HG03175 (cell line): ENCODE results near the gene FNIP1.
"Not testable (repeated sequence)": the region's sequence is repeated elsewhere in the genome, so short reads cannot be mapped to it uniquely, and the experiment has no call there.

Experiments used
- ATAC-seq: cut with Tn5 transposase; IDR thresholded peaks from one replicate; pipeline ENCODE4 v1.9.1; 2021; ENCODE audit warnings: mild to moderate bottlenecking, moderate library complexity; ENCODE audit not compliant: unreplicated experiment

FNIP1 gene

DNA sequence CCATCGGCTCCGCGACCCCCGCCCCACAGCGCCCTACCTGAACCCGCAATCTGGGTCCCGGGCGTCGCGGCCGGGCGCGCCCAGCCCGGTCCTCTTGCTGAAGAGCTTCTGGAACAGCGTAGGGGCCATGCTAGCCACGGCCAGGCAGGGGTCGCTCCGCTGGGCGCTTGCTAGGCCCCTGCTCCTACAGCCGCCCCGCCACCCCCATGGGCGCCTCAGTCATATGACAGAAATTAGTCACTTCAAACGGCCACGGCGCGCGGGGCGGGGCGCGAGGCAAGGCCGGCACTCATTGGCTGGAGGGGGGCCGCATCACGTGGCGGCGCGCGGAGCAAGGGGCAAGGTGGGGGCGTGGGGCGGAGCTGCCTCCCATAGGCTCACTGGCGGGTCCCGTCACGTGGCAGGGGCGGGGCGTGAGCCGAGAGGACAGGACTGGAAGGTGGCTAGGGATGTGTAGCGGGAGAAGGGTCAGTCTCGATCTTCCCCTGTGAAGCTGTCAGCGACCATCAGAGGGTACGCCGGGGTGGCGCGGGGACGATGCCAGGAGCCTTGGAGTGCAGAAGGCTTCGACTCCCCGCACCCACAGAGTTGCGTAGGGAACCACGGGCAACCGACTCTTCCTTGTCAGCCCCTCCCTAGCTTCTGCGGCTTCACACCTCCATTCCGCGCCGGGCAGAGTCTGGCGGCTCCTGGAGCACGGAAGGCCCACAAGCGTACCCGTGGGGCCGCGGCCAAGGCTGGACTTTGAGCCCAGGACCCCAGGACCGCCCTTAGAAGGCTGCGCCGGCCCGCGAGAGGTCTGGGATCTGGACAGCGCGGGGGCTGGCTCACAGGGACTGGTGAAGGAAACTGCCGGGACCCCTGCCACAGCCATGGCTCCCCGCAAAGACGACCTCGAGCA, at the start of gene FNIP1:
Gene FNIP1, minus strand, starts transcription at position 225 of the 901 bp plus-strand sequence. Its CDS starts 96 bp downstream, at position 129.
- peak; percentile 93 for ATAC-seq

DNA sequence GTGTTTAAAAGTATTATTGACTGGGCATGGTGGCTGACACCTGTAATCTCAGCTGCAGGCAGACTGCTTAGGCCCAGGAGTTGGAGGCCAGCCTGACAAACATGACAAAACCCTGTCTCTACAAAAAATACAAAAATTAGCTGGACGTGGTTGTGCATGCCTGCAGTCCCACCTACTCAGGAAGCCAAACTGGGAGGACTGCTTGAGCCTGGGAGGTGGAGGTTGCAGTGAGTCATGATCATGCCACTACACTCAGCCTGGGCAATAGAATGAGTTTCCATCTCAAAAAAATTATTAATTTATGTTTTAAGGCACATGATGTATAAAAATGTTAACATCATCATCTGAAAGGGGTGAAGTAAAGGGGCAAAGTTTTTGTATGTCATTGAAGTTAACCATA, 49.7 kb upstream of the FNIP1 start:
- no peak for ATAC-seq

DNA sequence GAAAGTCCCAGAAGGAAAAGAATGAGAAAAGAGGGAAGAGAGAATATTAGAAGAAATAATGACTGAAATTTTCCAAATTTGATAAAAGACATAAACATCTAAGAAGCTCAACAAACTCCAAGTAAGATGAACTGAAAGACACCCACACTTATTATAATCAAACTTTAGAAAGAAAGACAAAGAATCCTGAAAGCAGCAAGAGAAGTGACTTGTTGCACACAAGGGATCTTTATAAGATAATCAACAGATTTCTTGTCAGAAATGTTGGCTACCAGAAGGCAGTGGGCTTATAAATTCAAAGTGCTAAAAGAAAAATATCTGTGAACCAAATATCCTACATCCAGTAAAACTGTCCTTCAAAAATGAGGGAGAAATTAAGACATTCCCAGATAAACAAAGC, 49.0 kb upstream of the FNIP1 start:
- no peak for ATAC-seq

DNA sequence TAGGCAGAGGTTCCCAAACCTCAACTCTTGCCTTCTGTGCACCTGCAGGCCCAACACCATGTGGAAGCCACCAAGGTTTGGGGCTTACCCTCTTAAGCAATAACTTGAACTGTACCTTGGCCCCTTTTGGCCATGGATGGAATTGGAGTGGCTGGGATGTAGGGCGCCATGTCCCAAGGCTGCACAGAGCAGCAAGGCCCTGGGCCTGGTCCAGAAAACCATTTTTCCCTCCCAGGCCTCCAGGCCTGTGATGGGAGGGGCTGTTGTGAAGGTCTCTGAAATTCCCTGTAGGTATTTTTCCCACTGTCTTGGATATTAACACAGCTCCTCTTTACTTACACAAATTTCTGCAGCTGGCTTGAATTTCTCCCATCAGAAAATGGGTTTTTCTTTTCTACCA, 46.2 kb upstream of the FNIP1 start:
- not testable (repeated sequence) for ATAC-seq

DNA sequence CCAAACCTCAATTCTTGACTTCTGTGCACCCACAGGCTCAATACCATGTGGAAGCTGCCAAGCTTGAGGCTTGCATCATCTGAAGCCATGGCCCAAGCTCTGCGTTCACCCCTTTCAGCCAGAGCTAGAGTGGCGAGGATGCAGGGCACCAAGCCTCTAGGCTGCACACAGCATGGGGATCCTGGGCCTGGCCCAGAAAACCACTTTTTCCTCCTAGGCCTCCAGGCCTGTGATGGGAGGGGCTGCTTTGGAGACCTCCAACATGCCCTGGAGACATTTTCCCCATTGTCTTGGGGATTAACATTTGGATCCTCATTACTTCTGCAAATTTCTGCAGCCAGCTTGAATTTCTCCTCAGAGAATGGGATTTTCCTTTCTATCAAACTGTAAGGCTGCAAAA, 35.9 kb upstream of the FNIP1 start:
- ATAC-seq = not testable (repeated sequence)

DNA sequence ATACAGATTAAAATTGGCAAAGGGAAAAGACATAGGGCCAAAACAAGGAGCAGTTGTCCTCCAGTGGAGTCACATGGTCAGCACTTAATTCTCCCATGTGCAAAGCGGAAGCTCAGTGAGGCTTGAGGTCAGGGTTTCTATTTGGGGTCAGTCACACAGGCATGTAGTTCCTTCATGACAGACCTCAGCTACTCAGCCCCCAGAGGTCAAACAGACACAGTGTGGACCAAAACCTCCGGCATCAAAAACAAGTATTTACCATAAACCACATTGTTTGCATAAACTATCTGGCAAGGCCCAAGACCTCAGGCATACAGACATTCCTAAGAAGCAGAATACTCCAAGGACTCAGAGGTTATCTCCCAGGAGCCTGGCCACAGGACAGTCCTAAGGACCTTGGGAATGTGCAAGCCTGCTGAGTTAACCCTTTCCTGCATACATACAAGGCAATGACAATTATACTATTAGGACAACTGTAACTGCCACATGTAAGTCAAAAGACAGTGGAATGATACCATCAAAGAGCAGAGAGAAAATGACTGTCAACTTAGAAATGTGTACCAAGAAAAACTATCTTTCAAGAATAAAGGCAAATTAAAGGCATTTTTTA, 28.7 kb upstream of the FNIP1 start:
- peak; percentile 92 for ATAC-seq

DNA sequence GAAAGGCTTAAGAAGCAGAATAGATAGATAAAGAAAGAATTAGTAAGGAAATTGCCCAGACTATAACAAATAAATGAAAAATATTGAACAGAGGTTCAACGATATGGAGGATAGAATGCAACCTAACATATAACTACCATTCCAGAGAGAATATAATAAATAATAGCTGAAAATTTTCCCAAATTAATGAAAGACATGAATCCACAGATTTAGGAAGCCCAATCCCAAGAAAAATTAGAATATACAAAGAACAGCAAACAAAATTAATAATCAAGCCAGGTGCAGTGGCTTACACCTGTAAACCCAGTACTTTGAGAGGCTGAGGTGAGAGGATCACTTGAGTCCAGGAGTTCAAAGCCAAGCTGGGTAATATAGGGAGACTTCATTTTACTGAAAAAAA, 27.8 kb upstream of the FNIP1 start:
- no peak for ATAC-seq

DNA sequence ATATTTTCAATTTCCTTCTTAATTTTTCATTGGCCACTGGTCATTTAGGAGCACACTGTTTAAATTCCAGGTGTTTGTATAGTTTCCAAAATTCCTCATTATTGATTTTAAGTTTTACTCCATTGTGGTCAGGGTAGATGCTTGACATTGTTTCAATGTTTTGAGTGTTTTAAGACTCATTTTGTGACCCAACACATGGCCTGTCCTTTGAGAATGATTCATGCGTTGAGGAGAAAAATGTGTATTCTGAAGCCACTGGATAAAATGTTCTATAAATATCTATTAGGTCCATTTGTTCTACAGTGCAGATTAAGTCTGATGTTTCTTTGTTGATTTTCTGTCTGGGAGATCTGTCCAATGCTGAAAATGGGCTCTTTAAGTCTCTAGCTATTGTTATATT, 24.4 kb upstream of the FNIP1 start:
- no peak for ATAC-seq

DNA sequence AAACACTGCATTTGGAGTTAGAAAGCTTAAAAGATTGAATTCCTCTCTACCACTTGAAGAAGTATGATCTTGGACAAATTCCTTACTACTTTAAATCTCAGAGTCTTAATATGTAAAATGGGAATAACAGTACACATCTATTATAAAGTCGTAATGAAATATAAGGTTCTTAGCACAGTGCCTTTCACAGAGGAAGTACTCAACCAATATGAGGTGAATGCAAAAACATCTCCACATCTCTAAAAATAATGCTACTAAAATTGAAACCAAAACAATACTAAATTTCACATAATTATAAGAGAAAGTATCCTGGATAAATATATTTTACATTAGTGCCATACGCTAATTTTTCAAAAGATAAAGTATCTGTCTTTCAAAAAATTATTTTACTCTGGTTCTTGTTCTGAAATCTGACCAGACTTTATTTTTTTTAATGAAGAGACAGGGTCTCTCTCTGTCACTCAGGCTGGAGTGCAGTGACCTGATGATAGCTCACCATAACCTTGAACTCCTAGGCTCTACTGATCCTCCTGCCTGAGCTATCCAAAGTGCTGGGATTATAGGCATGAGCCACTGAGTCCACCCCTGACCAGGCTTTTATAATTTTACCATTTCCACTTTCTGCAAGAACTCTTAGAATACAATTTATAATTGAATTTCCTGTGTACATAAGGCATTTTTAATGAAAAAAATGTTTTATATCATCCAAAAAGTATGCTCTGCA, 21.3 kb upstream of the FNIP1 start:
- ATAC-seq = no peak

DNA sequence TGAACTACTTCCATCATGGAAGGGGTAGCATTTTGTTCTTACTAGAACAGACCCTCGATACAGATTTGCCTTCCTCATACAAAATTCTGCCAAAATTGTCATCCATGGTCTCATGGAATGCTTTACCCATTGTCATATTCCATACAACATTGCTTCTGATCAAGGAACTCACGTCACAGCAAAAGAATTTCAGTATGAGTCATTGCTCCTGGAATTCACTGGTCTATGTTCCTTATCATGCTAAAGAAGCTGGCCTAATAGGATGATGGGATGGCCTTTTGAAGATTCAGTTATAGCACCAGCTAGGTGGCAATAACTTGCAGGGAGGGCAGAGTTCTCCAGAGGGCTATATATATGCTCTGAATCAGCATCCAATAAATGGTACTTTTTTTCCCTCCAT, 18.2 kb upstream of the FNIP1 start:
- ATAC-seq = no peak

DNA sequence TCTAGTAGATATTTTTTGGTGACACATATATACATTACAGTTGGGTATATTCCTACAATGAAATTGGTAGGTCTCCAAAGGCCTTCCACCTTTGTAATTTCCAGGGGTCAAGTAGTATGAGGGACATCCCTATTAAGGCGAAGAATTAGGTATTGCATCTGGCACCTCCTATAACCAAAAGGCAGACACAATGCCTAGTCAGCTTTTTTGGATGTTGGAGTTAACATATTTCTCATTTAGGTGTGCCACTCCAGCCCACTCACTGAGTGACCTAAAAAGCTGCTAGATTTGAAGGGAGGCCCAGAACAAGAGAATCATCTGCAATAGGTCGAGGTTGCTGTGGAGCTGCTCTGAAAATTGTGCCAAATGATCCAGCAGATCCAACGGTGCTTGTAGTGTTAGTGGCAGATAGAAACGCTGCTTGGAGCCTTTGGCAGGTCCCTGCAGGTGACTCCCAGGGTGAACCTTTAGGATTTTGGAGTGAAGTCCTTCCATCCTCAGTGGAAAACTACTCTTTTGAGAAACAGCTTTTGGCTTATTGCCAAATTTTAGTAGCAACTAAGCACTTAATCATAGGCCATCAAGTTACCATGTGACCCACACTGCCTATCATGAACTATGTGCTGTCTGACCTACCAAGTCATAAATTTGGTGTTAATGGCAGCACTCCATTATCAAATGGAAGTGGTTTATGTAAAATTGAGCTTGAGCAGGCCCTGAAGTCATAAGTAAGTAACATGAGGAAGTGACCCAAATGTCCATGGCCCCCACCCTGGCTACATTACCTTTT, 15.7 kb upstream of the FNIP1 start:
- ATAC-seq = no peak

DNA sequence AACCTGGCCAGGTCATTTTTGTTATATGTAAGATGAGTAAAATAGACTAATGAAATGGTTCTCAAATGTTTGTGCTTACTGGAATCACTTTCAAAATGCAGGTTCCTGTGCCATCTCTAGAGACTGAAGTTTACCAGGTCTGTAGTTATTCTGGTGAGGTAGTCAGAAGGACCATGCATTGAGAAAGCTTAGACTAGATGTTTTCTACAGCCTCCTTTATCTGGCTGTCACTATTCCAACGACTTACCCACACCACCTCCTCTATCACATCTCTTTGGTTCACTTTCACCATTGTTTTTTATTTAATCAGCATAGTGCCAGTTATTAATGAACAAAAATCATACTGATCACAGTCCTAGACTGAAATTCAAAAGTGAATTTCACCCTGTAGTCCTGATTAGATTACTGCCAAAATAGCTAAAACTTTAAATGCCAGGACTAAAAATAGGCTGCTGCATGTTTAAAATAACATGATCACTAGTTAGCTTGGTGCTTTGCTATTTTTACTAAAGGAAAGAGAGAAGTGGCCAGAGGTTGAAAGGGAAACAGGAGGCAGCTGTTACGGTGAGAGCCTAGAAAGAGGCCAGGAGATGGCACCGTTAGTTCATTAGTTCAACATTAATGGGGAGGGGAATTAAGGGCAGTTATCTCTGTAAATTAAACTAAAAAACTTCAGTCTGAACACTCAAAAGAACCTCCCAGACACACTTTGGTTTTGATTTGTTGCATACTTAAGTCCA, 13.9 kb upstream of the FNIP1 start:
- ATAC-seq = no peak

DNA sequence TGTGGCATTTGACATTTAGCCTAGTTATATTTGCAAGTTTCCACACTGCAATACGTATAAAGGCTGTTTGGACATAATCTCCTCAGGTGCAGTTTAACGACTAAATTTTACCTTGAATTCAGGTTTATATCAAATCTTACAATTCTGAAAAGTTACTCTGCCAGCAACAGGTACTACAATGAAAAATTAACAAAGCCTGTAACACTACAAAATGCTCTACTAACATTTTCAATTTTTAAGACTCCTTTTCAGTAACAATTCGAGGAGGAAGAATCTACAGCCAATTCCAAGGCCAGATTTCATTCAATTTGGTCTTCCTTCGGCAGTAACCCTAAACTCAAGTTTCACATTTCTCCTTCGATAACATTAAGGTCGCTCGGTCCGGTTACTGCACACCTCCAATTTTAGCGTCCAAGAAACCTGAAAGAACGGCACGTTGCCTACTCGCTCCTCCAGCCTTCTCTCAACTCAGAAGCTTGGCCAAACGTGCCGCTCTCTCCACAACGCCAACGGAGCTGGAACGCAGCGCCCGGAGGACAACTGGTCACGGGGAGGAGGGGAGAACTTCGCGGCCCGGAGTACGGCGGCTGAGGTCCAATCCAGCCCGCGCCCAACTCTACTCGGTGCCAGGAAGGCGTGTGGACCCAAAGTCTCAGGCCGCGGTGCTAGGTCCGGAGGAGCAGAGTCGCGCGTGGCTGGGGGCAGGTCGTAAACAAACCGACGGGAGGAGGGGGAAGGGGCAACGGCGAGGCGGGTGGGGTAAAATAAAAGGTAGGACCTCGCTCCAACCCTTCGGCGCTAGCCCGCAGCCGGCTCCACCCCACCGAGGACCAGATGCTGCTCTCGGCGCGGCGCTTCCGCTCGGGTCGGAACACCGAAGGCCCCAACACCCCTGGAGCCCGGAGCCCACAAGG, 681 bp downstream of the FNIP1 start:
- peak; percentile 14 for ATAC-seq

DNA sequence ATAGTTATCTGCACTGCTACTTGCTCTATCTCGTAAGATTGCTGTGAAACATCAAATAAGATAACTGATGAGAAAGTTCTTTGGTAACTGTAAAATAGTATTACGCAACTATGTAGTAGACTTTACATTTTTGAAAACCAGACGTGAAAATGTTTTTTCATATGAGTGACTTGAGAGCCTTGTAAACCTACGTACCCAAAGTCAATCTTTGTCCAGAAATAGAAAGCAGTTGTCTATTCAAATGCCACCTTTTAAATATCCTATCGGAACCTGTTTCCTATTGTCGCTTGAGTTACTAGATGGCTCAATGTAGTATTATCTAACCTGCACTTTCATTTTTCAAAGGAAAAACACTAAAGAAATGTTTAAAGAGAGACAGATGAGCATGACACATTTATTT, 1.6 kb downstream of the FNIP1 start:
- no peak for ATAC-seq

DNA sequence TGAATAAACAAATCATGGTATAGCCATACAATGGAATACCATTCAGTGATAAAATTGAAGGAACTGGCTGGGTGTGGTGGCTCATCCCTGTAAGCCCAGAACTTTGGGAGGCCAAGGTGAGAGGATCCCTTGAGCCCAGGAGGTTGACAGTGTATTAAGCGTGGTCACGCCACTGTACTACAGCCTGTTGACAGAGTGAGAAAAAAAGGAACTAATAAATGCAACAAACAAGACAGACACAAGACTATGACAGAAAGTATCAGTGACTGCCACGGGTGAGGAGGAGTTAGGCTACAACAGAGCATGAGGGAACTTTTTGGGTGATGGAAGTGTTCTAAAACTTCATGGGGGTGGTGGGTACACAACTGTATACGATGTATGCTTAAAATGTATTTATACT, 2.2 kb downstream of the FNIP1 start:
- no peak for ATAC-seq

DNA sequence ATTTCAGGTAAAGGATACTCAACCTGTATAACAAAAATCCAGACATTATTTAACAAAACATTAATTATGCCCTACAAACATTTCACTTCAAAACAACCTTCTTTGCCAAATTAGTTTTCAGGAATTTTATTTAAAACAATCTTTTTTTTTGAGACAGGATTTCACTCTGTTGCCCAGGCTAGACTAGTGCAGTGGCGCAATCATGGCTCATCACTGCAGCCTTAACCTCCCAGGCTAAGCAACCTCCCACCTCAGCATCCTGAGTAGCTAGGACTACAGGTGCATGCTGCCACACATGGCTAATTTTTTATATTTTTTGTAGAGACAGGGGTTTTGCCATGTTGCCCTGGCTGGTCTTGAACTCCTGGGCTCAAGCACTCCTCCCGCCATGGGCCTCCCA, 3.9 kb downstream of the FNIP1 start:
- ATAC-seq = no peak

DNA sequence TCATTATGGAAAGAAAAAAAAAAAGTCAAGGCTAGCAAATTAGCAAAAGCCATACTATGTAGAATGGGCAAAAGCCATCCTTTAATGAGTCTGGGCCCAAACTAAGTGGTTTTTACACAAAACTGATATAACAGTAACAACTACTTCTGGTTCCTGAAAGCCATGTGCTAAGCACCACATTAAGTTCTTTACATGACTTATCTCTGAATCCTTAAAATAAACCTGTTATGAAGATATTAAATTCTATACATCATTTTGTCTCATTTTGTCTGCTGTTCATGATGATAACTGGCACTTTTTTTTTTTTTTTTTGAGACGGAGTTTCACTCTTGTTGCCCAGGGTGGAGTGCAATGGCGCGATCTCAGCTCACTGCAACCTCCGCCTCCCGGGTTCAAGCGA, 5.0 kb downstream of the FNIP1 start:
- ATAC-seq = no peak

DNA sequence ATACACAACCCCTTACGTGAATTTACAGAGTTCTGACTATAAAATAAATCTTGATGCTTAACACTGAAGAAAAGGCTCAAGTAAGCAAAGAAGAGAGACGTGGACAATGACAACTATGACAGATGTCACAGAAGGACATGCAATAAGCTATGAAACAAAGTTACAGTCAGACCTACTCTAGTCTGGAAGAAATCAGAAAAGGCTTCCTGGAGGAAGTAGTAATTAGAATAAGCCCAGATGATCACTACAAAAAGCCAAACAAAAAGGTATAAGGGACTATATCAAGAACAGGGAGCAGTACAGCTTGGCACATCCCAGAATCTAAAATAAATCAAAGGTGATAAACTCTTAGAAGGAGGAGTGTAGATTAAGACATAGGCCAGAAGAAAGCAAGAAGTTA, 6.3 kb downstream of the FNIP1 start:
- no peak for ATAC-seq

DNA sequence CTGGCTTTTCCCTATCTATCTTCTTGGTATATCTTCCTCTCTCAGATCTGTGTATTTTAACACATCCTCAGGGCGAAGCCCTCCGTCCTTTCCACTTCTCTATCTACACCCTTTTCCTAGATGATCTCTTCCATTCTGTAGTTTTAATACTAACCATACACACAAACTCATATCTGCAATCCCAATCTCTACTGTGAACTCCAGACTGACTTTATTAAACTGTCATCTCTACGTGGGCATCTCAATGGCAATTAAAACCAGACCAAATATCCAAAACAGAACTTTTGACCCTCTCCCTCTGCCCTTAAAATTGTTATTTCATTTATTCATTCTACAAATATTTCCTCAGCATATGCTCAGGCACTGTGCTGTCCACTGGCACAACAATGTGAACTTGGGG, 7.1 kb downstream of the FNIP1 start:
- ATAC-seq = no peak
